ENCODE data around the gene SLK. TPM values are rescaled to one million over a fixed set of nuclear protein-coding genes. Genes with fewer than 3 reads are reported as not detected.

SLK gene
- polyA plus RNA-seq, 6 donors from 2014 or later = 2.3 to 6.8 (median 4.2) TPM

DNA sequence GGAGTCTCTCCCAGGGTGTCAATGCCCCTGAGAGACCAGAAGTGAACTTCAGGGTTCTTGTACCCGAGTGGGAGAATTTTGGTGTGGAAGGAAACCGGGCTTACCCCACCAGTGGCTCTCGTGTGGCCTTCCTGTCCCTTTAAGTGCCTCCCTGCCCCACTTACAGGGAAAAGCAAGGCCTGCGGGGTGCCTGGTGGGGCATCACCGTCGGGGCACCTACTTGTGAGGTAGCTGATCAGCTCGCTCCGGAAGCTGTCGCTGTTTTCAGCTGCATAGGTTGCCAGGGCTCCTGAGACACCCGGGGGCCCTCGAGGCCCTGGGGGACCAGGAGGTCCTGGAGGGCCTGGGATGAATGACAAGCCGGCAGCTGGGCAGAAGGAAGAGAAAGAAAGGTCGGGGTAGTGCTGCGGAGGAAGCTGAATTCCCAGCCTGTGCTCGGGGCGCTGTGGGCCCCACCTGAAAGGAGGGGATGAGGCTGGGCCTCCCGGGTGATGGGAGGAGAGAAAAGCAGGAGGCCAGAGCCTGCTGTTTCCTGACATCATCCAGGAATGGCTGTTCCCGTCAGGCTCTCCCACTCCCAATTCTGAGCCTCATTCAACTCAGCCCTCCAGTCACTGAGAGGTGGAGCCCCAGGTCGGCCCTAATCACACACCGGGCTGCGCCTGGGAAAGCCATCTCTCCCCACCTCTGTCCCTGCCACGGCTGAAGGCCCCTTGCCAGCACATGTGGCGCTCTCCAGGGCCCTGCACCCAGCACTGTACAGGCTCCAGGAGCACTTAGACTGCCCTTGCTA, 67.7 kb downstream of the SLK start:
- H3K9me3 Mint-ChIP-seq = peaks cover 0 to 1% (median 0%) of the 10 kb centered on the region in 7 donors
- DNase-seq (no peak), ATAC-seq (ENCODE audit: low read depth in 2 of 2) (no peak)
- peaks cover 0 to 8% (median 0%) of the 10 kb centered on the region in 3 donors for H3K4me1 Mint-ChIP-seq
- no peak overlapping the region for H3K4me3 Mint-ChIP-seq
- peaks cover under 1 to 1% of the 10 kb centered on the region in 2 donors for H3K36me3 Mint-ChIP-seq
- peak overlapping the region in 1 of 6 donors; percentile 47 for H3K27ac Mint-ChIP-seq
- H3K27me3 Mint-ChIP-seq = no peaks in the 10 kb centered on the region

DNA sequence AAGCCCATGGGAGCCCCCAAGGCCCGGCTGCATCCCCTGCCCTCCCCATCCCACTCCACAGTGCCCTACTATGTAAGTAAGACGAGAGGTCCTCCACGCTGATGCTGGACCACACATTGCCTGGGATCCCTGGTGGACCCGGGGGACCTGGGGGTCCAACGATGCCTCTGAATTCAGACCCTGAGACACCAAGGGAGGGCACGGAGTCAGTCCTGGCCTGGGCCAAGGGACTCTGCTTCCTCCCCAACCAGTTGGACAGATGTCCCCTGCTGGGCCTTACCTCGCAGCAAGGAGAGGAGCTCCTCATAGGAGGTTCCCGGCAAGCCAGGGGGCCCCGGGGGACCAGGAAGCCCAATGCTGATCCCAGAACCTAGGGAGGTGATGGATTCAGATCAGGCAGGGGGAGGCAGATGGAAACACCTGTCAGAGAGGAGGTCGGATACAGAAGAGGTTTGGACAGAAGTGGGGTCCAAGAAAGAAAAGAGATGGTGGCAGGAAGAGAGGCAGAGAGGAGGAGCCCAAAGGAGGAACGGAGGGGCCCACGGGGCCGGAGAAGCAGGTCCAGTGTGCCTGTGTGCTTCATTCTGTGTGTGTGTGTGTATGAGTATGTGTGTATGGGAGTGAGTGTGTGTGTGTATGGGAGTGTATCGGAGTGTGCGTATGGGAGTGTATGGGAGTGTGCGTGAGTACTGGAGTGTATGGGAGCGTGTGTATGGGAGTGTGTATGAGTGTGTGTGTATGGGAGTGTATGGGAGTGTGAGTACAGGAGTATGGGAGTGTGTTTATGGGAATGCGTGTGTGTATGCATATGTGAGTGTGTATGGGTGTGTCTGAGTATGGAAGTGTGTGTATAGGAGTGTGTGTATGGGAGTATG, 68.5 kb downstream of the SLK start:
- ATAC-seq (ENCODE audit: low read depth in 2 of 2) (no peak), DNase-seq (no peak)
- H3K36me3 Mint-ChIP-seq = no peaks in the 10 kb centered on the region
- H3K27me3 Mint-ChIP-seq = no peaks in the 10 kb centered on the region
- H3K4me1 Mint-ChIP-seq = peaks cover 0 to 8% (median 0%) of the 10 kb centered on the region in 3 donors
- H3K4me3 Mint-ChIP-seq = no peak overlapping the region
- H3K9me3 Mint-ChIP-seq = peaks cover 0 to 1% (median 0%) of the 10 kb centered on the region in 7 donors
- peak overlapping the region in 1 of 6 donors; percentile 29 for H3K27ac Mint-ChIP-seq

GRCh38 chr10:104036069-104036384, 69.1 kb downstream of the SLK start:
- peaks cover 0 to 8% (median 0%) of the 10 kb centered on the region in 3 donors for H3K4me1 Mint-ChIP-seq

GRCh38 chr10:104036518-104037260, 69.7 kb downstream of the SLK start:
- H3K27ac Mint-ChIP-seq = no peak overlapping the region
- H3K4me1 Mint-ChIP-seq = peaks cover 0 to 3% (median 0%) of the 10 kb centered on the region in 3 donors
- no peaks in the 10 kb centered on the region for H3K36me3 Mint-ChIP-seq
- ATAC-seq (ENCODE audit: low read depth in 2 of 2) = no peak
- no peak for DNase-seq
- no peaks in the 10 kb centered on the region for H3K27me3 Mint-ChIP-seq
- no peak overlapping the region for H3K4me3 Mint-ChIP-seq
- H3K9me3 Mint-ChIP-seq = peaks cover 0 to 1% (median 0%) of the 10 kb centered on the region in 7 donors

More at GRCh38 chr10:104036069-104036384, 69.1 kb downstream of the SLK start:
- H3K27ac Mint-ChIP-seq = peak overlapping the region in 1 of 6 donors; percentile 29
- no peaks in the 10 kb centered on the region for H3K27me3 Mint-ChIP-seq
- H3K4me3 Mint-ChIP-seq = no peak overlapping the region
- H3K9me3 Mint-ChIP-seq = peaks cover 0 to 1% (median 0%) of the 10 kb centered on the region in 7 donors
- ATAC-seq (ENCODE audit: low read depth in 2 of 2) (no peak), DNase-seq (no peak)
- H3K36me3 Mint-ChIP-seq = no peaks in the 10 kb centered on the region

DNA sequence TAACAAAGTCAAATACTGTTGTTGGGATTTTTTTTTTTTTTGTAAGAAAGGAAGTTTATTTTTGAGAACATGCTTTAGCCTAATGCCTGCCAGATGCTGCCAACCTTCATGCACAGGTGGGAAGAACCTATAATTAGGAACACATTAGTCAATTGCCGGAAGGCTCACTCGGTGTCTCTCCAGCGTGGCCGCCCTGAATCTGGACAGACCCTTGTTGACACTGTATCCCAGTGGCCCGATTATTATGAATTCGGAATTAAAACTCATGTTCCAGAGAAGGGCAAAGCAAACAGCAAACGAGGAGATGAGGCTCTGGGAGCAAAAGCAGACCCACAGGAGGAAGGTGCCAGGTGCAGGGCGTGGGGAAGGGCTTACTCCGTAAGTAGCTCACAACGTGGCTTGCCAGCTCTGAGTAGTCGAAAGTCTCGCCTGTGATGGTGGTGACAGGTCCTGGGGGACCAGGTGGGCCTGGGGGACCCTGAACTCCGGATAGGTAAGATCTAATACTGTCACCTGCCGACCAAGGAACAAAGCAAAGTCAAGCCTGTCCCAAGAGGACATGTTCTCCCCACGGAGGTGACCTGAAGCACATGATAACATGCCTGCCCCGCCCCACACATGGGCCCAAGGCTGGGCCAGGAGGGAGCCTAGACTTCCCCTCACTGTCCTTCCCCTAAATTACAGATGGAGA, 70.5 kb downstream of the SLK start:
- ATAC-seq (ENCODE audit: low read depth in 2 of 2) (no peak), DNase-seq (no peak)
- Mint-ChIP-seq H3K9me3 (peaks cover 0 to 1% (median 0%) of the 10 kb centered on the region in 7 donors), H3K36me3 (no peaks in the 10 kb centered on the region), H3K4me3 (no peak overlapping the region), H3K4me1 (no peaks in the 10 kb centered on the region), H3K27me3 (no peaks in the 10 kb centered on the region), H3K27ac (peak overlapping the region in 1 of 6 donors; percentile 27)

DNA sequence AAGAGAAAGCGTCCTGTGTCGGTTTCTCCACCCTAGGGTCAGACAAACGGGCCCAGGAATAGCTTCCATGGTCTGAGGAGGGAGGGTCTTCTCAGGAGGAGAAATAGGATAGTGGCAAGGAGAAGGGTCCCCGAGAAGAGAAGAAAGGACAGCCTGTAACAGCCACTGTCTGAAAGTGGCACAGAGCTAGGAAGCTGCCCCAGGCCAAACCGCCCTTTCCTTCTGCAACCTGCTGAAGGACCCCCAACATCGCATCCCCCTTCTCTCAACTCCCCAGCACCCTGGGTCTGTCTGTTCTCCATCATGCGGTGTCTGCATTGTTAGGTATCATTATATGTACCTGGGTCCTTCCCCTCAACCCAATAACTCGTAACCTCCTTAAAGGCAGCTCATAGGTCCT, 71.6 kb downstream of the SLK start:
- DNase-seq = no peak
- no peak for ATAC-seq (ENCODE audit: low read depth in 2 of 2)
- Mint-ChIP-seq H3K4me3 (no peak overlapping the region), H3K36me3 (no peaks in the 10 kb centered on the region), H3K27me3 (peaks cover 0 to 3% (median 0%) of the 10 kb centered on the region in 3 donors), H3K27ac (peak overlapping the region in 2 of 6 donors; percentile 26 to 44), H3K4me1 (no peaks in the 10 kb centered on the region), H3K9me3 (peaks cover 0 to 1% (median 0%) of the 10 kb centered on the region in 7 donors)

DNA sequence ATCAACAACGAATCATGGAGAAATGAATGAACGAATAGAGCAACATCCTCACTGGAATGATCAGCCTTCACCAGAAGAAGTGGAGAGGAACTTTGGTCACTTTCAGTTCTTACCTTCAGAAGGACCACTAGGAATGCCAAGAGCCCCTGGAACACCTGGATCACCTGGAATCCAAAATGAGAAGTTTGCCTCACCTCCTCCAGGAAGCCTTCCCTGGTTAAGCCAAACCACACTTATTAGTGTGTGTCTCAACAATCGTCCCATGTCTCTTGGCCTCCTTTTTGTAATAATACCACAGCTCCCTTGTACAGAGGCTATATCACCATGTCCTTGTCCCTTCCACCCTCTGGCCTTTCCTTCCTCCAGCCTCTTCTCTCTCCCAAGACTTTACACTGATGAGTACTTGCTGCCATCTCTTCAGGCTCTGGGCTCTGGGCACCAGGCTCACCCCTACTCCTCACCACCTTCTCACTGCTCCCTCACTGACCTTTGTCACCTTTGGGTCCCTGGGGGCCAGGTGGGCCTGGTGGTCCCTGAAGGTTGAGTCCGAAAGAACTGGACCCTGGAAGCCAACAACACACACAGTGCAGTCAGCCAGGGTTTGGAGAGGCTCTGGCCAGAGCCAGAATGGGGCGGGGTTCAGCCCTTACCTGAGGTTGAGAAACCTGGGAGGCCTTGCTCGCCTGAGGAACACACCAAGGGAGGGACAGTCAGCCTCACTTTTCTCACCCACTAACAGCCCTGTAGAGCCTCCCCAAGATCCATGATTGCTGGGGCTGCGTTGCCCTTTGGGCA, 72.2 kb downstream of the SLK start:
- no peak for ATAC-seq (ENCODE audit: low read depth in 2 of 2)
- Mint-ChIP-seq H3K36me3 (no peaks in the 10 kb centered on the region), H3K27me3 (peaks cover 0 to 7% (median 3%) of the 10 kb centered on the region in 3 donors), H3K9me3 (peaks cover 0 to 1% (median 0%) of the 10 kb centered on the region in 7 donors), H3K4me1 (no peaks in the 10 kb centered on the region), H3K27ac (peak overlapping the region in 1 of 6 donors; percentile 26), H3K4me3 (no peak overlapping the region)
- no peak for DNase-seq

- H3K4me3 Mint-ChIP-seq = peak overlapping the region in 1 of 8 donors; percentile 60
- no peaks in the 10 kb centered on the region for H3K4me1 Mint-ChIP-seq
- peaks cover 0 to 1% (median 0%) of the 10 kb centered on the region in 7 donors for H3K9me3 Mint-ChIP-seq
- DNase-seq (no peak), ATAC-seq (ENCODE audit: low read depth in 2 of 2) (no peak)
- H3K36me3 Mint-ChIP-seq = no peaks in the 10 kb centered on the region
- peaks cover 0 to 7% (median 5%) of the 10 kb centered on the region in 3 donors for H3K27me3 Mint-ChIP-seq
- H3K27ac Mint-ChIP-seq = peak overlapping the region in 1 of 6 donors; percentile 24
Observed at GRCh38 chr10:104040382-104040781, 73.4 kb downstream of the SLK start.

DNA sequence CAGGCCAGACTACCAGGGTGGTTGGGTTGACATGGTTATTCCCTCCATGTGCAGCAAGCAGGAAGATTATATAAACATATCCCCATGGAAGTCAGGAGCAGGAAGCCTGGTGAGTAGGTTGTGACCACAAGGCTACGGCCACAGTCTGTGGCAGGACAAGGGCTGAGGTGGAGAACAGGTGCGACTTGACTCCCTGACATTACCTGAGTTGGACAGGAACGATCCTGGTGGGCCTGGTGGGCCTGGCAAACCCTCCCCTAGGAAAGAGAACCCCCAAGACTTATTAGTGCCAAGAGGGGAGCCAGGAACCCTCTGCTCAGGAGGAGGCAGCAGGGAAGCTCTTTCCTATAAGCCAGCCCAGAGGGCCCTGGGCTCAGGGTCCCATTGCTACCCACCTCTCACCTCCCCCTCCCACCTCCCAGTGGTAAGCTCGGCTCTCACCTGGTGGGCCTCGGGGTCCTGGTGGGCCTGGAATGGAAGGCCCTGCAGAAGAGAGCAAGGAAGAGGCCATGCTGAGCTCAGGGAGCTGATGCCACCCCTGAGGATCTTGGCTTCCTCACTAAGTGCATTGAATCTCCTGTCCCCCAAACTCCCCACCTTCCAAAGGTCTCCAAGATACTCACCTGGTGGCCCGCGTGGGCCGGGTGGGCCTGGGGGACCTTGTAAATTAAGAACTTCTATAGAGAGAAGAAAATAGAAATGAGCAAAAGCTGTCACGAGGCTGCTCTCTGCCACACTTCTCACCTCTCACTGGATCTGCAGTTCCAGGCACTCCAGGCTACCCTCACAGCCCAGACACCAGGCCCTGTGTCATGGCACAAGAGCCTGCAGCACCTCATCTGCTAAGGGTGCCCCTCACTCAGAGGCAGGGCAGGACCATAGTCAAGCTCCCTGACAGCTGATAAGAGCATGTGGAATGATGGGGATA, 74.2 kb downstream of the SLK start:
- DNase-seq (no peak), ATAC-seq (ENCODE audit: low read depth in 2 of 2) (no peak)
- peaks cover 0 to 7% (median 5%) of the 10 kb centered on the region in 3 donors for H3K27me3 Mint-ChIP-seq
- H3K9me3 Mint-ChIP-seq = peaks cover 0 to 1% (median 0%) of the 10 kb centered on the region in 7 donors
- no peaks in the 10 kb centered on the region for H3K36me3 Mint-ChIP-seq
- no peak overlapping the region for H3K27ac Mint-ChIP-seq
- no peaks in the 10 kb centered on the region for H3K4me1 Mint-ChIP-seq
- H3K4me3 Mint-ChIP-seq = no peak overlapping the region

GRCh38 chr10:104041891-104042535, 75.1 kb downstream of the SLK start:
- Mint-ChIP-seq H3K4me1 (no peaks in the 10 kb centered on the region), H3K9me3 (peaks cover 0 to 1% (median 0%) of the 10 kb centered on the region in 7 donors), H3K36me3 (no peaks in the 10 kb centered on the region), H3K4me3 (no peak overlapping the region), H3K27ac (no peak overlapping the region), H3K27me3 (peaks cover 0 to 7% (median 5%) of the 10 kb centered on the region in 3 donors)
- ATAC-seq (ENCODE audit: low read depth in 2 of 2) = no peak
- DNase-seq = no peak

Measured in naive B cell (primary cell).